HEK293 (cell line): ENCODE measurements around the gene DENND2A.

Experiments used
- CTCF ChIA-PET: fragments of 350-600 bp; formaldehyde crosslinking; extraction: SDS; loops from one replicate; lab custom pipeline; 2021; ENCODE audit warnings: antibody characterized with exemption; lab: Yijun Ruan, JAX
- POLR2A ChIA-PET: fragments of 300-600 bp; formaldehyde crosslinking; extraction: SDS; loops from one replicate; lab custom pipeline; 2020; ENCODE audit warnings: antibody characterized with exemption, inconsistent platforms; lab: Yijun Ruan, JAX
- H3K27ac ChIP-seq: fragments of 200-500 bp; sonication (Bioruptor generic); 2 replicates; pipeline ENCODE4 v1.5.1; 2014; ENCODE audit warnings: low read depth, low read length, control low read depth, inconsistent platforms; ENCODE audit errors: extremely low read depth
- H3K36me3 ChIP-seq, 2 experiments: fragments of 200-500 bp in 1 of 2; sonication (Bioruptor generic) in 1 of 2; 1 replicate in 1 of 2; 2 replicates in 1 of 2; pipeline ENCODE4 v1.5.1; 2014 to 2017; ENCODE audit warnings: inconsistent platforms in 2 of 2, low read length in 2 of 2; ENCODE audit not compliant: control insufficient read depth in 2 of 2, insufficient read depth in 1 of 2
- H3K4me1 ChIP-seq: fragments of 200-500 bp; sonication (Bioruptor generic); 2 replicates; pipeline ENCODE4 v1.5.1; 2014; ENCODE audit warnings: mild to moderate bottlenecking, low read length, inconsistent platforms; ENCODE audit not compliant: control insufficient read depth, insufficient read depth
- H3K4me3 ChIP-seq: 2 replicates; pipeline ENCODE4 v1.5.1; 2011; ENCODE audit warnings: low read depth, mild to moderate bottlenecking, control low read depth, low read length, moderate library complexity
- H3K9me3 ChIP-seq: fragments of 200-500 bp; sonication (Bioruptor generic); 2 replicates; pipeline ENCODE4 v1.5.1; 2014; ENCODE audit warnings: low read depth, low read length, inconsistent platforms; ENCODE audit not compliant: control insufficient read depth, insufficient read depth
- BCL11A ChIP-seq: fragments of 450-650 bp; formaldehyde crosslinking; IDR thresholded peaks from 2 replicates; pipeline ENCODE4 v1.5.1; 2016; ENCODE audit warnings: low read depth, missing biosample characterization, missing genetic modification characterization
- EGR2 ChIP-seq: fragments of 450-650 bp; formaldehyde crosslinking; IDR thresholded peaks from 2 replicates; pipeline ENCODE4 v1.5.1; 2016; ENCODE audit warnings: low read depth, missing biosample characterization, missing genetic modification characterization
- GLIS1 ChIP-seq: fragments of 450-650 bp; formaldehyde crosslinking; IDR thresholded peaks from 2 replicates; pipeline ENCODE4 v1.5.1; 2016; ENCODE audit warnings: missing biosample characterization, missing genetic modification characterization
- KLF8 ChIP-seq: fragments of 450-650 bp; formaldehyde crosslinking; IDR thresholded peaks from 2 replicates; pipeline ENCODE4 v1.5.1; 2016; ENCODE audit warnings: missing biosample characterization, missing genetic modification characterization
- PRDM1 ChIP-seq: fragments of 450-650 bp; formaldehyde crosslinking; IDR thresholded peaks from 2 replicates; pipeline ENCODE4; 2016; ENCODE audit warnings: missing biosample characterization, missing genetic modification characterization
- ZBTB1 ChIP-seq: fragments of 450-650 bp; formaldehyde crosslinking; IDR thresholded peaks from 2 replicates; pipeline ENCODE4 v1.5.1; 2016; ENCODE audit warnings: missing biosample characterization, missing genetic modification characterization
- ZBTB49 ChIP-seq: fragments of 450-650 bp; formaldehyde crosslinking; IDR thresholded peaks from 2 replicates; pipeline ENCODE4 v1.5.1; 2016; ENCODE audit warnings: missing biosample characterization, missing genetic modification characterization, low read depth
- ZBTB6 ChIP-seq: fragments of 450-650 bp; formaldehyde crosslinking; IDR thresholded peaks from 2 replicates; pipeline ENCODE4 v1.5.1; 2017; ENCODE audit warnings: missing biosample characterization, missing genetic modification characterization
- ZBTB8A ChIP-seq: fragments of 450-650 bp; formaldehyde crosslinking; IDR thresholded peaks from 2 replicates; pipeline ENCODE4 v1.5.1; 2016; ENCODE audit warnings: missing biosample characterization, missing genetic modification characterization
- ZFHX2 ChIP-seq: fragments of 450-650 bp; formaldehyde crosslinking; conservative IDR thresholded peaks from 2 replicates; pipeline ENCODE4 v1.5.1; 2016; ENCODE audit warnings: missing biosample characterization, missing genetic modification characterization
- ZFP3 ChIP-seq: fragments of 450-650 bp; formaldehyde crosslinking; IDR thresholded peaks from 2 replicates; pipeline ENCODE4 v1.5.1; 2016; ENCODE audit warnings: low read depth, missing biosample characterization, missing genetic modification characterization
- ZFP69B ChIP-seq: fragments of 450-650 bp; formaldehyde crosslinking; IDR thresholded peaks from 2 replicates; pipeline ENCODE4 v1.5.1; 2016; ENCODE audit warnings: missing biosample characterization, missing genetic modification characterization
- ZNF132 ChIP-seq: fragments of 450-650 bp; formaldehyde crosslinking; IDR thresholded peaks from 2 replicates; pipeline ENCODE4 v1.5.1; 2017; ENCODE audit warnings: missing biosample characterization, missing genetic modification characterization, borderline replicate concordance
- ZNF140 ChIP-seq: fragments of 450-650 bp; formaldehyde crosslinking; IDR thresholded peaks from 2 replicates; pipeline ENCODE4 v1.5.1; 2016; ENCODE audit warnings: missing biosample characterization, missing genetic modification characterization
- ZNF146 ChIP-seq: fragments of 450-650 bp; formaldehyde crosslinking; IDR thresholded peaks from 2 replicates; pipeline ENCODE4 v1.5.1; 2016; ENCODE audit warnings: missing biosample characterization, missing genetic modification characterization
- ZNF174 ChIP-seq: fragments of 450-650 bp; formaldehyde crosslinking; IDR thresholded peaks from 2 replicates; pipeline ENCODE4 v1.5.0; 2017; ENCODE audit warnings: missing biosample characterization, mild to moderate bottlenecking, missing genetic modification characterization
- ZNF175 ChIP-seq: fragments of 450-650 bp; formaldehyde crosslinking; IDR thresholded peaks from 2 replicates; pipeline ENCODE4 v1.5.1; 2016; ENCODE audit warnings: missing biosample characterization, missing genetic modification characterization
- ZNF19 ChIP-seq: fragments of 450-650 bp; formaldehyde crosslinking; IDR thresholded peaks from 2 replicates; pipeline ENCODE4; 2016; ENCODE audit warnings: missing biosample characterization, missing genetic modification characterization, low read depth
- ZNF223 ChIP-seq: fragments of 450-650 bp; formaldehyde crosslinking; IDR thresholded peaks from 2 replicates; pipeline ENCODE4 v1.5.1; 2016; ENCODE audit warnings: missing biosample characterization, missing genetic modification characterization
- ZNF324 ChIP-seq: fragments of 450-650 bp; formaldehyde crosslinking; IDR thresholded peaks from 2 replicates; pipeline ENCODE4 v1.5.1; 2016; ENCODE audit warnings: missing biosample characterization, missing genetic modification characterization
- ZNF341 ChIP-seq: fragments of 450-650 bp; formaldehyde crosslinking; IDR thresholded peaks from 2 replicates; pipeline ENCODE4; 2016; ENCODE audit warnings: low read depth, missing biosample characterization, missing genetic modification characterization
- ZNF354C ChIP-seq: fragments of 450-650 bp; formaldehyde crosslinking; IDR thresholded peaks from 2 replicates; pipeline ENCODE4 v1.5.1; 2016; ENCODE audit warnings: missing biosample characterization, missing genetic modification characterization, low read depth, borderline replicate concordance
- ZNF423 ChIP-seq: fragments of 450-650 bp; formaldehyde crosslinking; IDR thresholded peaks from 2 replicates; pipeline ENCODE4 v1.5.1; 2016; ENCODE audit warnings: missing biosample characterization, missing genetic modification characterization
- ZNF501 ChIP-seq: fragments of 450-650 bp; formaldehyde crosslinking; IDR thresholded peaks from 2 replicates; pipeline ENCODE4 v1.5.1; 2016; ENCODE audit warnings: missing biosample characterization, missing genetic modification characterization
- ZNF558 ChIP-seq: fragments of 450-650 bp; formaldehyde crosslinking; IDR thresholded peaks from 2 replicates; pipeline ENCODE4 v1.5.1; 2016; ENCODE audit warnings: missing biosample characterization, missing genetic modification characterization
- ZNF639 ChIP-seq: fragments of 450-650 bp; formaldehyde crosslinking; IDR thresholded peaks from 2 replicates; pipeline ENCODE4 v1.5.1; 2016; ENCODE audit warnings: missing biosample characterization, missing genetic modification characterization
- ZNF660 ChIP-seq: fragments of 450-650 bp; IDR thresholded peaks from 2 replicates; pipeline ENCODE4 v1.5.1; 2018; ENCODE audit warnings: missing biosample characterization, mild to moderate bottlenecking, missing genetic modification characterization
- ZNF692 ChIP-seq: fragments of 450-650 bp; formaldehyde crosslinking; IDR thresholded peaks from 2 replicates; pipeline ENCODE4 v1.5.1; 2016; ENCODE audit warnings: missing biosample characterization, missing genetic modification characterization
- ZNF785 ChIP-seq: fragments of 450-650 bp; formaldehyde crosslinking; IDR thresholded peaks from 2 replicates; pipeline ENCODE4 v1.5.1; 2016; ENCODE audit warnings: missing biosample characterization, missing genetic modification characterization
- ZNF791 ChIP-seq: fragments of 450-650 bp; formaldehyde crosslinking; IDR thresholded peaks from 2 replicates; pipeline ENCODE4 v1.5.1; 2016; ENCODE audit warnings: missing biosample characterization, missing genetic modification characterization
- ZSCAN4 ChIP-seq: fragments of 450-650 bp; formaldehyde crosslinking; IDR thresholded peaks from 2 replicates; pipeline ENCODE4 v1.5.1; 2017; ENCODE audit warnings: missing biosample characterization, missing genetic modification characterization

DENND2A gene

GRCh38 chr7:140541513-140542227, 98.9 kb downstream of the DENND2A start (continued):
- TF ChIP-seq ZNF791 (tag by site-specific recombination) (no peak), ZSCAN4 (tag by site-specific recombination) (no peak), ZNF140 (no peak), ZNF501 (tag by site-specific recombination) (no peak), ZNF223 (tag by site-specific recombination) (no peak), ZNF423 (tag by site-specific recombination) (peak; percentile 25; the same call in 1 of the 2 replicates), ZFP3 (tag by site-specific recombination) (no peak; the same call in 1 of the 2 replicates), ZBTB8A (peak; percentile 92), ZNF785 (tag by site-specific recombination) (no peak), ZNF660 (tag by site-specific recombination) (no peak; the same call in 1 of the 2 replicates)

GRCh38 chr7:140541176-140541512, 99.5 kb downstream of the DENND2A start:
- POLR2A ChIA-PET, result no interaction called here
- no peak for TF ChIP-seq ZBTB1
- no peak for TF ChIP-seq ZNF175
- peak; percentile 71; the same call in 1 of the 2 replicates for TF ChIP-seq EGR2 (tag by site-specific recombination)
- no peak for TF ChIP-seq ZNF146 (tag by site-specific recombination)
- no peak for TF ChIP-seq ZBTB49 (tag by site-specific recombination)
- no peak for TF ChIP-seq ZNF19
- no peak for TF ChIP-seq ZNF132
- 0 out of 2 replicates have a peak, but pooled peaks have one; percentile 39 for TF ChIP-seq ZNF558 (tag by site-specific recombination)
- no peak for TF ChIP-seq ZNF354C
- TF ChIP-seq BCL11A, result no peak
- peak; percentile 42; the same call in 1 of the 2 replicates for TF ChIP-seq ZNF692 (tag by site-specific recombination)
- no peak for TF ChIP-seq ZNF341 (tag by site-specific recombination)
- TF ChIP-seq ZFHX2 (tag by site-specific recombination), result peak; percentile 68
- no peak for TF ChIP-seq ZBTB6
- peak; percentile 93 for TF ChIP-seq GLIS1
- TF ChIP-seq ZNF174, result no peak
- peak; percentile 10; the same call in 1 of the 2 replicates for TF ChIP-seq ZFP69B (tag by site-specific recombination)
- no peak for TF ChIP-seq KLF8
- TF ChIP-seq ZNF639, result no peak
- TF ChIP-seq ZNF324 (tag by site-specific recombination), result no peak
- TF ChIP-seq PRDM1 (tag by site-specific recombination), result no peak

More at GRCh38 chr7:140541176-140541512, 99.5 kb downstream of the DENND2A start:
- Histone ChIP-seq H3K4me1 (no peaks in the 10 kb centered on the region), H3K27ac (no peak overlapping the region; the same call in 1 of the 2 replicates), H3K9me3 (no peaks in the 10 kb centered on the region), H3K36me3 (peaks cover 0 to 2% of the 10 kb centered on the region in 2 experiments; a peak in 1 of 3 replicates), H3K4me3 (no peak overlapping the region)
- CTCF ChIA-PET, result interaction anchor here (1.4 kb wide), 1 partner anchor 106 kb away, joined by 7 read pairs; no protein-coding TSS in a partner anchor
